ENCODE data around the gene PCGF1. TPM values are rescaled to one million over a fixed set of nuclear protein-coding genes. Genes with fewer than 3 reads are reported as not detected.

Gene PCGF1
- total and polyA plus RNA-seq, 2 of the 13 experiments (the other 11 are each of a cell fraction or from before 2014, with no cell fraction given), result 20.4 to 22.6 TPM

DNA sequence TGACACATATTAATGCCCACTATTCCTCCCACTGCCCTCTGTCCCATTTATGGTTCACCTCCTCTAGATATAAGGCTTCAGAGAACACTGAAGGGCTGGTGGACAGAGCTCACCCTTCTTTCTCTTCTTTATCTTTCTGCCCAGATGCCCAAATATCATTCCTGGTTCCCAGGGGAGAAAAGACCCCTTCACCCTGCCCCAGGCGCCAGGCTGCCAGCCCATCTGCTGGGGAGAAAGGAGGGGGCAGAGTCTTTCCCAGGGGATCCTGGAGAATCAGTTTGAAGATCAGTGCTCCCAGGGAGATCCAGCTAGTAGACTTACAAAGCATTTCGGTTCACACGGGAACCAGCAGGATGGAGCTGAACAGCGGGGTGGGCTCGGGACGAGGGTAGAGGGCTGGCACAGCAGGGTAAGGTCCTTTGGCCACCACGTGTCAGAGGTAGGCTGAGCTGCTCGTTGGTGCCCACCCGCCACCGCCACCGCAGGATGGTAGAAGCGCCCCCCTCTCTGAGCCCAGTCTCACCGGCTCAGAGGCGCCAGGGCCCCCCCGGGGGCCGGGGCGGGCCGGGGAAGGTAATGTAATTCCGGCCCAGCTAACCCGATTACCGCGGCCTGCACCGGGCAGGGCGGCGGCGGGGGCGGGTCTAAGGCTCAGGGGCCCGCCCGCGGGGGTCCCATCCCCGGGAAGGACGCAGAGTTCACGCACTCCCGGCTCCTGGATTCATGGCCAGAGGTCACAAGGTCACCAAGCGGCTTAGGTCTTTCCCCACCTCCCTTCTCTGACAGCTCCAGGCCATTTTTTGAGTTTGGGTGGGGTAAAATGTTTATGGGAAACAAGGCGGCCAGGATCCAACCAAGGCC lies 5.5 kb upstream of the PCGF1 start (continued):
- TF ChIP-seq, protein P1, sequence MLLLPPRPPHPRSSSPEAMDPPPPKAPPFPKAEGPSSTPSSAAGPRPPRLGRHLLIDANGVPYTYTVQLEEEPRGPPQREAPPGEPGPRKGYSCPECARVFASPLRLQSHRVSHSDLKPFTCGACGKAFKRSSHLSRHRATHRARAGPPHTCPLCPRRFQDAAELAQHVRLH (CRISPR knock-in tag; IDR thresholded peaks at IDR 0.05; ENCODE audit: borderline replicate concordance, low read depth), result no peak
- TF ChIP-seq ASH2L (IDR thresholded peaks at IDR 0.05; ENCODE audit: insufficient read length, low read depth, low read length) (no peak), RARG (CRISPR knock-in tag; IDR thresholded peaks at IDR 0.05; ENCODE audit: low read depth) (no peak), AKAP8 (CRISPR knock-in tag; IDR thresholded peaks at IDR 0.05) (peak; percentile 99), MTA1 (CRISPR knock-in tag; IDR thresholded peaks at IDR 0.05; ENCODE audit: borderline replicate concordance) (no peak), HNRNPK (IDR thresholded peaks at IDR 0.05; ENCODE audit: low read depth, low read length, poor library complexity, severe bottlenecking) (no peak), HOXA7 (CRISPR knock-in tag; IDR thresholded peaks at IDR 0.05) (no peak), NFIB (CRISPR knock-in tag; IDR thresholded peaks at IDR 0.05; ENCODE audit: borderline replicate concordance) (no peak), YY1 (IDR thresholded peaks at IDR 0.05; ENCODE audit: insufficient read depth, insufficient replicate concordance, low read depth, low read length) (peak; percentile 36), RBAK (CRISPR knock-in tag; IDR thresholded peaks at IDR 0.05) (no peak), HCFC1 (IDR thresholded peaks at IDR 0.05; ENCODE audit: low read depth, low read length) (no peak), ZNF251 (CRISPR knock-in tag; IDR thresholded peaks at IDR 0.05) (no peak), ZSCAN20 (CRISPR knock-in tag; IDR thresholded peaks at IDR 0.05; ENCODE audit: borderline replicate concordance) (no peak)
- TF ChIP-seq, protein P2, sequence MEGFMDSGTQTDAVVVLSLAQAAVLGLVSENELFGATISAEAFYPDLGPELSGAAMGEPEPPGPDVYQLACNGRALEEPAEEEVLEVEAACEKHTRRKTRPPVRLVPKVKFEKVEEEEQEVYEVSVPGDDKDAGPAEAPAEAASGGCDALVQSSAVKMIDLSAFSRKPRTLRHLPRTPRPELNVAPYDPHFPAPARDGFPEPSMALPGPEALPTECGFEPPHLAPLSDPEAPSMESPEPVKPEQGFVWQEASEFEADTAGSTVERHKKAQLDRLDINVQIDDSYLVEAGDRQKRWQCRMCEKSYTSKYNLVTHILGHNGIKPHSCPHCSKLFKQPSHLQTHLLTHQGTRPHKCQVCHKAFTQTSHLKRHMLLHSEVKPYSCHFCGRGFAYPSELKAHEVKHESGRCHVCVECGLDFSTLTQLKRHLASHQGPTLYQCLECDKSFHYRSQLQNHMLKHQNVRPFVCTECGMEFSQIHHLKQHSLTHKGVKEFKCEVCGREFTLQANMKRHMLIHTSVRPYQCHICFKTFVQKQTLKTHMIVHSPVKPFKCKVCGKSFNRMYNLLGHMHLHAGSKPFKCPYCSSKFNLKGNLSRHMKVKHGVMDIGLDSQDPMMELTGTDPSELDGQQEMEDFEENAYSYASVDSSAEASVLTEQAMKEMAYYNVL (CRISPR knock-in tag; IDR thresholded peaks at IDR 0.05; ENCODE audit: borderline replicate concordance), result no peak
- TF ChIP-seq, protein P3, sequence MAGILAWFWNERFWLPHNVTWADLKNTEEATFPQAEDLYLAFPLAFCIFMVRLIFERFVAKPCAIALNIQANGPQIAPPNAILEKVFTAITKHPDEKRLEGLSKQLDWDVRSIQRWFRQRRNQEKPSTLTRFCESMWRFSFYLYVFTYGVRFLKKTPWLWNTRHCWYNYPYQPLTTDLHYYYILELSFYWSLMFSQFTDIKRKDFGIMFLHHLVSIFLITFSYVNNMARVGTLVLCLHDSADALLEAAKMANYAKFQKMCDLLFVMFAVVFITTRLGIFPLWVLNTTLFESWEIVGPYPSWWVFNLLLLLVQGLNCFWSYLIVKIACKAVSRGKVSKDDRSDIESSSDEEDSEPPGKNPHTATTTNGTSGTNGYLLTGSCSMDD (CRISPR knock-in tag; IDR thresholded peaks at IDR 0.05), result no peak
- TF ChIP-seq, protein P4, sequence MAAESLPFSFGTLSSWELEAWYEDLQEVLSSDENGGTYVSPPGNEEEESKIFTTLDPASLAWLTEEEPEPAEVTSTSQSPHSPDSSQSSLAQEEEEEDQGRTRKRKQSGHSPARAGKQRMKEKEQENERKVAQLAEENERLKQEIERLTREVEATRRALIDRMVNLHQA (CRISPR knock-in tag; IDR thresholded peaks at IDR 0.05), result no peak
- TF ChIP-seq, protein P5, sequence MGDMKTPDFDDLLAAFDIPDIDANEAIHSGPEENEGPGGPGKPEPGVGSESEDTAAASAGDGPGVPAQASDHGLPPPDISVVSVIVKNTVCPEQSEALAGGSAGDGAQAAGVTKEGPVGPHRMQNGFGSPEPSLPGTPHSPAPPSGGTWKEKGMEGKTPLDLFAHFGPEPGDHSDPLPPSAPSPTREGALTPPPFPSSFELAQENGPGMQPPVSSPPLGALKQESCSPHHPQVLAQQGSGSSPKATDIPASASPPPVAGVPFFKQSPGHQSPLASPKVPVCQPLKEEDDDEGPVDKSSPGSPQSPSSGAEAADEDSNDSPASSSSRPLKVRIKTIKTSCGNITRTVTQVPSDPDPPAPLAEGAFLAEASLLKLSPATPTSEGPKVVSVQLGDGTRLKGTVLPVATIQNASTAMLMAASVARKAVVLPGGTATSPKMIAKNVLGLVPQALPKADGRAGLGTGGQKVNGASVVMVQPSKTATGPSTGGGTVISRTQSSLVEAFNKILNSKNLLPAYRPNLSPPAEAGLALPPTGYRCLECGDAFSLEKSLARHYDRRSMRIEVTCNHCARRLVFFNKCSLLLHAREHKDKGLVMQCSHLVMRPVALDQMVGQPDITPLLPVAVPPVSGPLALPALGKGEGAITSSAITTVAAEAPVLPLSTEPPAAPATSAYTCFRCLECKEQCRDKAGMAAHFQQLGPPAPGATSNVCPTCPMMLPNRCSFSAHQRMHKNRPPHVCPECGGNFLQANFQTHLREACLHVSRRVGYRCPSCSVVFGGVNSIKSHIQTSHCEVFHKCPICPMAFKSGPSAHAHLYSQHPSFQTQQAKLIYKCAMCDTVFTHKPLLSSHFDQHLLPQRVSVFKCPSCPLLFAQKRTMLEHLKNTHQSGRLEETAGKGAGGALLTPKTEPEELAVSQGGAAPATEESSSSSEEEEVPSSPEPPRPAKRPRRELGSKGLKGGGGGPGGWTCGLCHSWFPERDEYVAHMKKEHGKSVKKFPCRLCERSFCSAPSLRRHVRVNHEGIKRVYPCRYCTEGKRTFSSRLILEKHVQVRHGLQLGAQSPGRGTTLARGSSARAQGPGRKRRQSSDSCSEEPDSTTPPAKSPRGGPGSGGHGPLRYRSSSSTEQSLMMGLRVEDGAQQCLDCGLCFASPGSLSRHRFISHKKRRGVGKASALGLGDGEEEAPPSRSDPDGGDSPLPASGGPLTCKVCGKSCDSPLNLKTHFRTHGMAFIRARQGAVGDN (CRISPR knock-in tag; IDR thresholded peaks at IDR 0.05), result peak; percentile 83
- TF ChIP-seq, protein P6, sequence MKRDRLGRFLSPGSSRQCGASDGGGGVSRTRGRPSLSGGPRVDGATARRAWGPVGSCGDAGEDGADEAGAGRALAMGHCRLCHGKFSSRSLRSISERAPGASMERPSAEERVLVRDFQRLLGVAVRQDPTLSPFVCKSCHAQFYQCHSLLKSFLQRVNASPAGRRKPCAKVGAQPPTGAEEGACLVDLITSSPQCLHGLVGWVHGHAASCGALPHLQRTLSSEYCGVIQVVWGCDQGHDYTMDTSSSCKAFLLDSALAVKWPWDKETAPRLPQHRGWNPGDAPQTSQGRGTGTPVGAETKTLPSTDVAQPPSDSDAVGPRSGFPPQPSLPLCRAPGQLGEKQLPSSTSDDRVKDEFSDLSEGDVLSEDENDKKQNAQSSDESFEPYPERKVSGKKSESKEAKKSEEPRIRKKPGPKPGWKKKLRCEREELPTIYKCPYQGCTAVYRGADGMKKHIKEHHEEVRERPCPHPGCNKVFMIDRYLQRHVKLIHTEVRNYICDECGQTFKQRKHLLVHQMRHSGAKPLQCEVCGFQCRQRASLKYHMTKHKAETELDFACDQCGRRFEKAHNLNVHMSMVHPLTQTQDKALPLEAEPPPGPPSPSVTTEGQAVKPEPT (CRISPR knock-in tag; IDR thresholded peaks at IDR 0.05; ENCODE audit: low read depth), result no peak
